NK-92 (cell line): ENCODE data around the gene ZBTB12.
"Not testable (repeated sequence)": the region's sequence is repeated elsewhere in the genome, so short reads cannot be mapped to it uniquely, and the experiment has no call there.

Experiments used
- DNase-seq: peaks from one replicate; lab custom pipeline; 2025; ENCODE audit not compliant: unreplicated experiment; lab: John Stamatoyannopoulos, UW

The ZBTB12 gene

GRCh38 chr6:31901953-31902643, at the start of gene ZBTB12:
Gene ZBTB12 (minus strand): TSS chr6:31902086. CDS start chr6:31901305, 781 bp downstream.
- peak; percentile 39 for DNase-seq

- no peak for DNase-seq
Measured at GRCh38 chr6:31949926-31950548, 48.2 kb upstream of the ZBTB12 start.

GRCh38 chr6:31948753-31949413, 47.0 kb upstream of the ZBTB12 start:
- no peak for DNase-seq

GRCh38 chr6:31948306-31948705, 46.4 kb upstream of the ZBTB12 start:
- DNase-seq, result no peak

GRCh38 chr6:31947864-31948263, 46.0 kb upstream of the ZBTB12 start:
- DNase-seq, result no peak

GRCh38 chr6:31947070-31947675, 45.3 kb upstream of the ZBTB12 start:
- no peak for DNase-seq

GRCh38 chr6:31946370-31946885, 44.5 kb upstream of the ZBTB12 start:
- DNase-seq, result no peak

- no peak for DNase-seq
Measured at GRCh38 chr6:31945507-31946369, 43.9 kb upstream of the ZBTB12 start, which contains the start of gene CFB. Gene CFB (plus strand): TSS chr6:31946095. CDS start chr6:31946222, 127 bp downstream.

GRCh38 chr6:31945154-31945506, 43.2 kb upstream of the ZBTB12 start:
- no peak for DNase-seq

- no peak for DNase-seq
Measured at GRCh38 chr6:31943742-31944141, 41.9 kb upstream of the ZBTB12 start.

- DNase-seq, result no peak
Measured at GRCh38 chr6:31940256-31940664, 38.4 kb upstream of the ZBTB12 start.

GRCh38 chr6:31935823-31936222, 33.9 kb upstream of the ZBTB12 start:
- no peak for DNase-seq

- DNase-seq, result no peak
Measured at GRCh38 chr6:31935021-31935420, 33.1 kb upstream of the ZBTB12 start.

GRCh38 chr6:31933537-31933936, 31.7 kb upstream of the ZBTB12 start:
- no peak for DNase-seq

- not testable (repeated sequence) for DNase-seq
Measured at GRCh38 chr6:31932137-31932536, 30.3 kb upstream of the ZBTB12 start.

GRCh38 chr6:31930962-31931361, 29.1 kb upstream of the ZBTB12 start:
- DNase-seq, result no peak

GRCh38 chr6:31928672-31928939, 26.7 kb upstream of the ZBTB12 start:
- DNase-seq, result no peak

GRCh38 chr6:31927863-31928671, 26.2 kb upstream of the ZBTB12 start:
- no peak for DNase-seq

GRCh38 chr6:31927242-31927862, 25.5 kb upstream of the ZBTB12 start, which contains the start of gene C2:
Gene C2 (plus strand): TSS chr6:31927717. CDS start chr6:31927753, 36 bp downstream.
- DNase-seq, result no peak
